ENCODE measurements around the gene GLUD2. TPM values are rescaled to one million over a fixed set of nuclear protein-coding genes. Genes with fewer than 3 reads are reported as not detected.

The GLUD2 gene
- total RNA-seq, 1 experiment from 2014 or later = 0.33 TPM

- intact Hi-C loops (cut with micrococcal nuclease; ENCODE audit: unreplicated experiment) = no loop called here
- Histone ChIP-seq H3K27ac (ENCODE audit: low read length) (no peak overlapping the region), H3K27me3 (ENCODE audit: control insufficient read depth, insufficient read depth, low read length) (no peaks in the 10 kb centered on the region), H3K36me3 (ENCODE audit: control insufficient read depth, insufficient read depth, low read length) (no peaks in the 10 kb centered on the region), H3K4me1 (ENCODE audit: control insufficient read depth, insufficient read depth, low read length) (no peaks in the 10 kb centered on the region), H3K4me3 (ENCODE audit: low read depth in 2 of 2, low read length in 2 of 2) (no peak overlapping the region), H3K9me3 (ENCODE audit: control insufficient read depth, insufficient read depth, low read depth, low read length) (no peaks in the 10 kb centered on the region)
- ATAC-seq = no peak
- no peak for TF ChIP-seq POLR2AphosphoS5 (IDR thresholded peaks at IDR 0.05; ENCODE audit: low read depth, low read length)
- peak; percentile 42; the same call in 1 of the 2 replicates for TF ChIP-seq CTCF (IDR thresholded peaks at IDR 0.05)
- DNase-seq (ENCODE audit: low read depth, low spot score) = no peak
- in situ Hi-C loops (cut with HindIII; ENCODE audit: low pct_unique_long_range_greater_than_20kb, low sequenced_read_pairs) = no loop called here
- ChIA-PET POLR2A (no interaction called here), CTCF (no interaction called here)
- BruUV-seq (replicated peaks) = no TSS peak
Observed at GRCh38 chrX:121000589-121000988, 46.8 kb upstream of the GLUD2 start.

- Histone ChIP-seq H3K36me3 (ENCODE audit: control insufficient read depth, insufficient read depth, low read length) (no peaks in the 10 kb centered on the region), H3K4me3 (ENCODE audit: low read depth in 2 of 2, low read length in 2 of 2) (no peak overlapping the region), H3K4me1 (ENCODE audit: control insufficient read depth, insufficient read depth, low read length) (no peaks in the 10 kb centered on the region), H3K27ac (ENCODE audit: low read length) (no peak overlapping the region), H3K27me3 (ENCODE audit: control insufficient read depth, insufficient read depth, low read length) (no peaks in the 10 kb centered on the region), H3K9me3 (ENCODE audit: control insufficient read depth, insufficient read depth, low read depth, low read length) (no peaks in the 10 kb centered on the region; the same call in 1 of the 2 replicates)
- TF ChIP-seq SIN3A (IDR thresholded peaks at IDR 0.05; ENCODE audit: borderline replicate concordance, insufficient read depth, low read depth, low read length) (no peak), POLR2AphosphoS5 (IDR thresholded peaks at IDR 0.05; ENCODE audit: low read depth, low read length) (no peak), CTCF (IDR thresholded peaks at IDR 0.05) (no peak), TCF7L2 (IDR thresholded peaks at IDR 0.05; ENCODE audit: low read depth, low read length) (no peak), REST (IDR thresholded peaks at IDR 0.05; ENCODE audit: insufficient read depth in 1 of 2, low read depth in 2 of 2, low read length in 1 of 2) (no peak)
- DNase-seq (ENCODE audit: low read depth, low spot score) = no peak
- ATAC-seq = no peak
- in situ Hi-C loops (cut with HindIII; ENCODE audit: low pct_unique_long_range_greater_than_20kb, low sequenced_read_pairs) (no loop called here), intact Hi-C loops (cut with micrococcal nuclease; ENCODE audit: unreplicated experiment) (no loop called here)
- ChIA-PET POLR2A (no interaction called here), CTCF (no interaction called here)
- no TSS peak for BruUV-seq (replicated peaks)
Observed at GRCh38 chrX:121008920-121009319, 38.5 kb upstream of the GLUD2 start.

- TF ChIP-seq POLR2AphosphoS5 (IDR thresholded peaks at IDR 0.05; ENCODE audit: low read depth, low read length) = no peak
- no peak for TF ChIP-seq CTCF (IDR thresholded peaks at IDR 0.05)
- TF ChIP-seq REST (IDR thresholded peaks at IDR 0.05; ENCODE audit: insufficient read depth in 1 of 2, low read depth in 2 of 2, low read length in 1 of 2) = no peak
- TF ChIP-seq TCF7L2 (IDR thresholded peaks at IDR 0.05; ENCODE audit: low read depth, low read length) = no peak
- TF ChIP-seq SIN3A (IDR thresholded peaks at IDR 0.05; ENCODE audit: borderline replicate concordance, insufficient read depth, low read depth, low read length) = no peak
- no peak for ATAC-seq
- no peaks in the 10 kb centered on the region; the same call in 1 of the 2 replicates for H3K9me3 ChIP-seq (ENCODE audit: control insufficient read depth, insufficient read depth, low read depth, low read length)
- no TSS peak for BruUV-seq (replicated peaks)
- H3K4me3 ChIP-seq (ENCODE audit: low read depth in 2 of 2, low read length in 2 of 2) = no peak overlapping the region
- in situ Hi-C loops (cut with HindIII; ENCODE audit: low pct_unique_long_range_greater_than_20kb, low sequenced_read_pairs) (no loop called here), intact Hi-C loops (cut with micrococcal nuclease; ENCODE audit: unreplicated experiment) (no loop called here)
- H3K4me1 ChIP-seq (ENCODE audit: control insufficient read depth, insufficient read depth, low read length) = no peaks in the 10 kb centered on the region
- ChIA-PET CTCF (no interaction called here), POLR2A (no interaction called here)
- H3K36me3 ChIP-seq (ENCODE audit: control insufficient read depth, insufficient read depth, low read length) = no peaks in the 10 kb centered on the region
- H3K27ac ChIP-seq (ENCODE audit: low read length) = no peak overlapping the region
- DNase-seq (ENCODE audit: low read depth, low spot score) = no peak
- no peaks in the 10 kb centered on the region for H3K27me3 ChIP-seq (ENCODE audit: control insufficient read depth, insufficient read depth, low read length)
Observed at GRCh38 chrX:121009764-121010163, 37.6 kb upstream of the GLUD2 start.
